Right lobe of liver (tissue), 6 donors: Measurements from ENCODE around the gene OPCML. TPM values are rescaled to one million over a fixed set of nuclear protein-coding genes. Genes with fewer than 3 reads are reported as not detected.
A peak's percentile ranks its signal among the peaks of the same experiment; 100 is the strongest.

ENCODE experiments used
- ATAC-seq, 4 donors: fragments of 200-7000 bp; cut with Tn5 transposase; one replicate each; pipeline ENCODE4 v1.9.1; 2020; ENCODE audit warnings: mild to moderate bottlenecking in 4 of 4, moderate library complexity in 4 of 4
- DNase-seq, 3 donors: peaks; one replicate each; pipeline ENCODE4 v3.0.0-alpha.2; 2020
- H3K27ac ChIP-seq, 3 donors: fragments of 200-600 bp; one replicate each; pipeline ENCODE4 v1.8.0; 2022
- H3K27me3 ChIP-seq, 2 donors: fragments of 200-600 bp; one replicate each; pipeline ENCODE4 v1.8.0; 2022
- H3K36me3 ChIP-seq, 4 donors: fragments of 200-600 bp; sonication (generic) in 1 of 4; one replicate each; pipeline versions ENCODE4 v1.5.1 to v1.8.0; 2017 to 2022; ENCODE audit warnings: control low read depth in 1 of 4
- H3K4me1 ChIP-seq, 4 donors: fragments of 200-600 bp; sonication (generic) in 1 of 4; one replicate each; pipeline versions ENCODE4 v1.5.1 to v1.8.0; 2017 to 2022; ENCODE audit warnings: control low read depth in 1 of 4
- H3K4me3 ChIP-seq, 3 donors: fragments of 200-600 bp; one replicate each; pipeline ENCODE4 v1.8.0; 2022
- H3K9me3 ChIP-seq, 4 donors: fragments of 200-600 bp; sonication (generic) in 1 of 4; one replicate each; pipeline versions ENCODE4 v1.5.1 to v1.8.0; 2017 to 2022; ENCODE audit warnings: control low read depth in 1 of 4
- CTCF ChIP-seq, 4 donors: fragments of 200-600 bp in 3 of 4; fragments of 450-650 bp in 1 of 4; IDR thresholded peaks; one replicate each; pipeline versions ENCODE4 v1.5.1 to v1.8.0; 2016 to 2022; ENCODE audit warnings: antibody characterized with exemption in 4 of 4, mild to moderate bottlenecking in 2 of 4
- POLR2A ChIP-seq: fragments of 450-650 bp; IDR thresholded peaks from one replicate; pipeline ENCODE4 v1.6.1; 2017; ENCODE audit warnings: antibody characterized with exemption, mild to moderate bottlenecking
- WGBS: methylation state at CpG from one replicate; pipeline ENCODE4 v1.1.6; 2018; ENCODE audit warnings: low coverage, low lambda C conversion rate; ENCODE audit not compliant: insufficient coverage; ENCODE audit errors: missing lambda C conversion rate; 5-methylcytosine and 5-hydroxymethylcytosine counted together
- intact Hi-C, 2 donors: fragments of 100-400 bp; cut with DNase I; formaldehyde crosslinking; loops; one replicate each; pipeline versions ENCODE4 v1.11.2 to v1.14.1; 2022
- total RNA-seq, 6 experiments: library from RNA; depleted of rRNA in 2 of 6; stranded (reverse); fragments of >200 nt in 2 of 6; fragmentation: NEBNext Ultra II Directional in 3 of 6; extraction: Animal tissue kit (Norgen Biotek cat#: 25700) in 3 of 6; gene quantifications; one replicate each; pipeline versions ENCODE4 v1.1.0 to v1.2.4, GENCODE V29; 2016 to 2023
- donor health status: DM: no; HTN: yes; CAD: no.
- donor health status: DM: no; HTN: no; CAD: no.
- donor health status: DM: no; HTN: no; CAD: no.
- donor health status: DM: no; HTN: yes; CAD: no.
- donor health status: DM: no; HTN: yes; CAD: no.

The OPCML gene
- total RNA-seq, 6 experiments from 2014 or later, result 0.11 TPM; not detected in 5

GRCh38 chr11:133526790-133527189 is 5.5 kb downstream of the OPCML start:
- DNase-seq (no peak), ATAC-seq (no peak)
- Histone ChIP-seq H3K36me3 (no peaks in the 10 kb centered on the region), H3K4me3 (no peak overlapping the region), H3K27me3 (peaks cover 0 to 5% of the 10 kb centered on the region in 2 donors), H3K9me3 (no peaks in the 10 kb centered on the region), H3K27ac (no peak overlapping the region), H3K4me1 (peaks cover 0 to 10% (median 4%) of the 10 kb centered on the region in 4 donors)
- intact Hi-C loops, result no loop called here
- WGBS, result no CpG with 5 or more reads among the region's 3 CpGs
- no peak for TF ChIP-seq CTCF (IDR thresholded peaks at IDR 0.05)

GRCh38 chr11:133525976-133526375 is 6.3 kb downstream of the OPCML start:
- TF ChIP-seq CTCF (IDR thresholded peaks at IDR 0.05) (no peak), POLR2A (no peak)
- ATAC-seq (no peak), DNase-seq (no peak)
- no peaks in the 10 kb centered on the region for H3K9me3 ChIP-seq
- no peak overlapping the region for H3K27ac ChIP-seq
- peaks cover 0 to 18% (median 8%) of the 10 kb centered on the region in 4 donors for H3K4me1 ChIP-seq
- no peaks in the 10 kb centered on the region for H3K36me3 ChIP-seq
- H3K4me3 ChIP-seq, result no peak overlapping the region
- peaks cover 0 to 5% of the 10 kb centered on the region in 2 donors for H3K27me3 ChIP-seq
- intact Hi-C loops, result no loop called here
- 66% methylated on average over 7 of the region's 7 CpGs for WGBS

- intact Hi-C loops, result no loop called here
- H3K4me3 ChIP-seq, result no peak overlapping the region
- TF ChIP-seq POLR2A (no peak), CTCF (IDR thresholded peaks at IDR 0.05) (no peak)
- H3K27ac ChIP-seq, result no peak overlapping the region
- H3K36me3 ChIP-seq, result no peaks in the 10 kb centered on the region
- H3K4me1 ChIP-seq, result peaks cover 0 to 30% (median 15%) of the 10 kb centered on the region in 4 donors
- WGBS, result 83% methylated on average over 5 of the region's 8 CpGs
- H3K27me3 ChIP-seq, result no peaks in the 10 kb centered on the region
- ATAC-seq (no peak), DNase-seq (no peak)
- H3K9me3 ChIP-seq, result no peaks in the 10 kb centered on the region
Observed at GRCh38 chr11:133524488-133524887, 7.8 kb downstream of the OPCML start.

- Histone ChIP-seq H3K4me1 (peaks cover 0 to 31% (median 15%) of the 10 kb centered on the region in 4 donors), H3K9me3 (no peaks in the 10 kb centered on the region), H3K27ac (peak overlapping the region in 1 of 3 donors; percentile 31), H3K27me3 (no peaks in the 10 kb centered on the region), H3K4me3 (no peak overlapping the region), H3K36me3 (no peaks in the 10 kb centered on the region)
- no peak for TF ChIP-seq CTCF (IDR thresholded peaks at IDR 0.05)
- no peak for TF ChIP-seq POLR2A
- intact Hi-C loops, result no loop called here
- 49% methylated on average over 6 of the region's 6 CpGs for WGBS
- no peak for DNase-seq
- peak; percentile 16 to 53 (median 46) for ATAC-seq
Observed at GRCh38 chr11:133522344-133522743, 10.0 kb downstream of the OPCML start.

GRCh38 chr11:133521502-133521901 is 10.8 kb downstream of the OPCML start:
- Histone ChIP-seq H3K27ac (peak overlapping the region in 2 of 3 donors; percentile 33 to 65), H3K36me3 (no peaks in the 10 kb centered on the region), H3K9me3 (no peaks in the 10 kb centered on the region), H3K4me1 (peaks cover 0 to 31% (median 15%) of the 10 kb centered on the region in 4 donors), H3K27me3 (no peaks in the 10 kb centered on the region), H3K4me3 (no peak overlapping the region)
- TF ChIP-seq POLR2A (no peak), CTCF (IDR thresholded peaks at IDR 0.05) (no peak)
- intact Hi-C loops, result no loop called here
- ATAC-seq (no peak), DNase-seq (no peak)
- WGBS, result 60% methylated on average over 1 of the region's 2 CpGs
